ENCODE data around the gene PSPC1.

The PSPC1 gene

DNA sequence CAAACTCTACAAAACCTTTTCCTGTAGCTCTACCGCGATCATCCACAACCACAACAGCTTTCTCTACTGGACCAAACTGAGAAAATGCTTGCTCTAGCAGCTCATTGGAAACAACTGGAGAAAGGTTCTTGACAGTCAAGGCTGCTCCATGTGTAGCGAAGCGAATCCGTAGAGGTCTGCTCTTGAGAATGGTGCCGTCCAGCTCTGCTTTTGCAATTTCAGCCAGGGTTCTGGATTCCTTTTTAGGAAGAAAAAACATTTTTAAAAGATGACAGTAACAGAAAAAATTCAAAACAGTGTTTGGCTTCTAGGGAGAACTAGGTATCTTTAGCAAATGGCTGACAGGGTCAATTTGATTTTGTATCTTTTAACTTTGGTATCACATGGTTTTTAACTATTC is 10.4 kb downstream of the PSPC1 start:
- TF ChIP-seq CTCF (IDR thresholded peaks at IDR 0.05; ENCODE audit: insufficient read depth, low read length) (no peak), GABPA (IDR thresholded peaks at IDR 0.05; ENCODE audit: low read depth) (no peak), SPI1 (IDR thresholded peaks at IDR 0.05; ENCODE audit: borderline replicate concordance, low read depth) (no peak), POLR2AphosphoS5 (IDR thresholded peaks at IDR 0.05; ENCODE audit: low read depth) (no peak)
- TF ChIP-seq, protein P1, sequence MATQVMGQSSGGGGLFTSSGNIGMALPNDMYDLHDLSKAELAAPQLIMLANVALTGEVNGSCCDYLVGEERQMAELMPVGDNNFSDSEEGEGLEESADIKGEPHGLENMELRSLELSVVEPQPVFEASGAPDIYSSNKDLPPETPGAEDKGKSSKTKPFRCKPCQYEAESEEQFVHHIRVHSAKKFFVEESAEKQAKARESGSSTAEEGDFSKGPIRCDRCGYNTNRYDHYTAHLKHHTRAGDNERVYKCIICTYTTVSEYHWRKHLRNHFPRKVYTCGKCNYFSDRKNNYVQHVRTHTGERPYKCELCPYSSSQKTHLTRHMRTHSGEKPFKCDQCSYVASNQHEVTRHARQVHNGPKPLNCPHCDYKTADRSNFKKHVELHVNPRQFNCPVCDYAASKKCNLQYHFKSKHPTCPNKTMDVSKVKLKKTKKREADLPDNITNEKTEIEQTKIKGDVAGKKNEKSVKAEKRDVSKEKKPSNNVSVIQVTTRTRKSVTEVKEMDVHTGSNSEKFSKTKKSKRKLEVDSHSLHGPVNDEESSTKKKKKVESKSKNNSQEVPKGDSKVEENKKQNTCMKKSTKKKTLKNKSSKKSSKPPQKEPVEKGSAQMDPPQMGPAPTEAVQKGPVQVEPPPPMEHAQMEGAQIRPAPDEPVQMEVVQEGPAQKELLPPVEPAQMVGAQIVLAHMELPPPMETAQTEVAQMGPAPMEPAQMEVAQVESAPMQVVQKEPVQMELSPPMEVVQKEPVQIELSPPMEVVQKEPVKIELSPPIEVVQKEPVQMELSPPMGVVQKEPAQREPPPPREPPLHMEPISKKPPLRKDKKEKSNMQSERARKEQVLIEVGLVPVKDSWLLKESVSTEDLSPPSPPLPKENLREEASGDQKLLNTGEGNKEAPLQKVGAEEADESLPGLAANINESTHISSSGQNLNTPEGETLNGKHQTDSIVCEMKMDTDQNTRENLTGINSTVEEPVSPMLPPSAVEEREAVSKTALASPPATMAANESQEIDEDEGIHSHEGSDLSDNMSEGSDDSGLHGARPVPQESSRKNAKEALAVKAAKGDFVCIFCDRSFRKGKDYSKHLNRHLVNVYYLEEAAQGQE (IDR thresholded peaks at IDR 0.05; ENCODE audit: insufficient replicate concordance, low read depth): no peak
- no peak for DNase-seq (ENCODE audit: low read depth in 1 of 2, low spot score in 1 of 2)
- no peak overlapping the region for H3K27ac ChIP-seq (replicated peaks)

GRCh38 chr13:19769854-19770253 is 12.9 kb downstream of the PSPC1 start:
- TF ChIP-seq POLR2AphosphoS5 (IDR thresholded peaks at IDR 0.05; ENCODE audit: low read depth) (no peak), CTCF (IDR thresholded peaks at IDR 0.05; ENCODE audit: insufficient read depth, low read length) (no peak), GABPA (IDR thresholded peaks at IDR 0.05; ENCODE audit: low read depth) (no peak), SPI1 (IDR thresholded peaks at IDR 0.05; ENCODE audit: borderline replicate concordance, low read depth) (no peak)
- TF ChIP-seq, protein P1 (IDR thresholded peaks at IDR 0.05; ENCODE audit: insufficient replicate concordance, low read depth): no peak
- Histone ChIP-seq H3K27me3 (ENCODE audit: insufficient read depth, poor library complexity, severe bottlenecking) (no peaks in the 10 kb centered on the region), H3K4me3 (replicated peaks; ENCODE audit: insufficient read depth, low read length) (no peak overlapping the region), H3K27ac (replicated peaks) (no peak overlapping the region)
- DNase-seq (ENCODE audit: low read depth in 1 of 2, low spot score in 1 of 2): no peak

More for the DNA sequence above, 10.4 kb downstream of the PSPC1 start:
- no peak overlapping the region for H3K4me3 ChIP-seq (replicated peaks; ENCODE audit: insufficient read depth, low read length)
- no peaks in the 10 kb centered on the region for H3K27me3 ChIP-seq (ENCODE audit: insufficient read depth, poor library complexity, severe bottlenecking)

DNA sequence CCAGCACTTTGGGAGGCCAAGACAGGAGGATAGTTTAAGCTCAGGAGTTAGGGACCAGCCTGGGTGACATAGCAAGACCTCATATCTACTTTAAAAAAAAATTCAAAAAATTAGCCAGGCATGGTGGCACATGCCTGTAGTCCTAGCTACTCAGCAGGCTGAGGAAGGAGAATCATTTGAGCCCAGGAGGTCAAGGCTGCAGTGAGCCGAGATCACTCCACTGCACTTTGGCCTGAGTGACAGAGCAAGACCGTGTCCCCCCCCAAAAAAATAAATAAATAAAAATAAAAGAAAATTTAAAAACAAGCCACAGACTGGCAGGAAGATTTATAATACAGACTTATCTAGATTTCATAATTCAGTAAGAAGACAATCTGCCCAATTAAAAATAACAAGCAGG is 14.8 kb downstream of the PSPC1 start:
- H3K27ac ChIP-seq (replicated peaks): no peak overlapping the region
- H3K4me3 ChIP-seq (replicated peaks; ENCODE audit: insufficient read depth, low read length): no peak overlapping the region
- TF ChIP-seq POLR2AphosphoS5 (IDR thresholded peaks at IDR 0.05; ENCODE audit: low read depth) (no peak), GABPA (IDR thresholded peaks at IDR 0.05; ENCODE audit: low read depth) (no peak), CTCF (IDR thresholded peaks at IDR 0.05; ENCODE audit: insufficient read depth, low read length) (no peak), SPI1 (IDR thresholded peaks at IDR 0.05; ENCODE audit: borderline replicate concordance, low read depth) (no peak)
- no peak for DNase-seq (ENCODE audit: low read depth in 1 of 2, low spot score in 1 of 2)
- no peaks in the 10 kb centered on the region for H3K27me3 ChIP-seq (ENCODE audit: insufficient read depth, poor library complexity, severe bottlenecking)

DNA sequence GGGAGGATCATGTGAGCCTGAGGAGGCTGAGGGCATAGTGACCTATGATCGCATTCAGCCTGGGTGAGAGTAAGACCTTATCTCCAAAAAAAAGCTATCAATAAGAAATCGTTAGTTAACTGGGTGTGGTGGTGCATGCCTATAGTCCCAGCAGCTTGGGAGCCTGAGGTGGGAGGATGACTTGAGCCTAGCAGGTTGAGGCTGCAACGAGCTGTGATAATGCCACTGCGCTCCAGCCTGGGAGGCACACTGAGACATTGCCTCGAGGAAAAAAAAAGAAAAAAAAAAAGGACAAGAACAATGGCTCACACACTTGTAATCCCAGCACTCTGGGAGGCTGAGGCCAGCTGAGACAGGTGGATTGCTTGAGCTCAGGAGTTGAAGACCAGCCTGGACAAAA is 16.2 kb downstream of the PSPC1 start:
- Histone ChIP-seq H3K4me3 (replicated peaks; ENCODE audit: insufficient read depth, low read length) (no peak overlapping the region), H3K27me3 (ENCODE audit: insufficient read depth, poor library complexity, severe bottlenecking) (no peaks in the 10 kb centered on the region), H3K27ac (replicated peaks) (no peak overlapping the region)
- no peak for TF ChIP-seq POLR2AphosphoS5 (IDR thresholded peaks at IDR 0.05; ENCODE audit: low read depth)
- no peak for DNase-seq (ENCODE audit: low read depth in 1 of 2, low spot score in 1 of 2)
